IMR-90 (cell line): ENCODE data around the gene PLD2. TPM values are rescaled to one million over a fixed set of nuclear protein-coding genes. Genes with fewer than 3 reads are reported as not detected.
A peak's percentile ranks its signal among the peaks of the same experiment; 100 is the strongest.

Source experiments
- ATAC-seq: fragments of 200-7000 bp; cut with Tn5 transposase; 2 replicates; pipeline ENCODE4 v1.9.1; 2020; ENCODE audit warnings: low read depth, mild to moderate bottlenecking, moderate library complexity
- BruUV-seq: library from RNA; stranded (reverse); fragments of 400-500 nt; replicated peaks from 2 replicates; lab custom pipeline; 2021; lab: Mats Ljungman, UMichigan
- CTCF ChIA-PET: fragments of 300-600 bp; formaldehyde crosslinking; extraction: SDS; loops from one replicate; lab custom pipeline; 2021; ENCODE audit warnings: antibody characterized with exemption; lab: Yijun Ruan, JAX
- POLR2A ChIA-PET: fragments of 300-600 bp; sonication (Branson Sonifier 250); formaldehyde crosslinking; loops from one replicate; lab custom pipeline; 2022; ENCODE audit warnings: antibody characterized with exemption; ENCODE audit not compliant: unreplicated experiment; lab: Charles Lee
- DNase-seq: peaks from one replicate; pipeline ENCODE4 v3.0.0; 2013
- H2AFZ ChIP-seq: replicated peaks from 2 replicates; pipeline ENCODE3; 2013; ENCODE audit warnings: low read length, mild to moderate bottlenecking; ENCODE audit not compliant: poor library complexity
- H2AK5ac ChIP-seq: 2 replicates; pipeline ENCODE4 v1.6.1; 2013; ENCODE audit warnings: low read depth, low read length, inconsistent platforms
- H2AK9ac ChIP-seq: replicated peaks from 2 replicates; pipeline ENCODE3; 2013; ENCODE audit warnings: mild to moderate bottlenecking, low read depth, low read length, moderate library complexity; ENCODE audit not compliant: poor library complexity
- H2BK120ac ChIP-seq: 2 replicates; pipeline ENCODE4 v1.6.1; 2013; ENCODE audit warnings: low read depth, low read length, inconsistent platforms
- H2BK15ac ChIP-seq: 3 replicates; pipeline ENCODE4 v1.6.1; 2013; ENCODE audit warnings: low read depth, low read length, inconsistent platforms
- H2BK20ac ChIP-seq: 2 replicates; pipeline ENCODE4 v1.6.1; 2013; ENCODE audit warnings: low read depth, mild to moderate bottlenecking, inconsistent platforms, low read length, moderate library complexity
- H2BK5ac ChIP-seq: 2 replicates; pipeline ENCODE4 v1.6.1; 2013; ENCODE audit warnings: mild to moderate bottlenecking, low read depth, low read length, inconsistent platforms; ENCODE audit not compliant: poor library complexity, severe bottlenecking
- H3K14ac ChIP-seq: replicated peaks from 2 replicates; pipeline ENCODE4 v1.6.1; 2013; ENCODE audit warnings: low read depth, low read length, inconsistent platforms
- H3K18ac ChIP-seq: 2 replicates; pipeline ENCODE4 v1.6.1; 2013; ENCODE audit warnings: low read depth, low read length, control low read depth
- H3K23ac ChIP-seq: 2 replicates; pipeline ENCODE4 v1.6.1; 2013; ENCODE audit warnings: low read depth, low read length, inconsistent platforms
- H3K27ac ChIP-seq: 2 replicates; pipeline ENCODE4 v1.5.1; 2013; ENCODE audit warnings: mild to moderate bottlenecking, control low read depth, low read length; ENCODE audit not compliant: insufficient read depth
- H3K27me3 ChIP-seq: 2 replicates; pipeline ENCODE4 v1.6.1; 2013; ENCODE audit warnings: low read length; ENCODE audit not compliant: control insufficient read depth, insufficient read depth
- H3K36me3 ChIP-seq: 2 replicates; pipeline ENCODE4 v1.6.1; 2013; ENCODE audit warnings: low read length, mixed read lengths; ENCODE audit not compliant: control insufficient read depth, insufficient read depth
- H3K4ac ChIP-seq: 2 replicates; pipeline ENCODE4 v1.6.1; 2013; ENCODE audit warnings: low read depth, low read length, inconsistent platforms
- H3K4me1 ChIP-seq: 2 replicates; pipeline ENCODE4 v1.6.1; 2013; ENCODE audit warnings: low read length, mixed read lengths; ENCODE audit not compliant: control insufficient read depth, insufficient read depth
- H3K4me2 ChIP-seq: 2 replicates; pipeline ENCODE4 v1.6.1; 2013; ENCODE audit warnings: low read depth, mild to moderate bottlenecking, control low read depth, low read length, moderate library complexity
- H3K4me3 ChIP-seq: 2 replicates; pipeline ENCODE4 v1.5.1; 2013; ENCODE audit warnings: low read depth, mild to moderate bottlenecking, control low read depth, low read length, moderate library complexity; ENCODE audit not compliant: insufficient read depth
- H3K56ac ChIP-seq: 2 replicates; pipeline ENCODE4 v1.6.1; 2013; ENCODE audit warnings: low read length, inconsistent platforms; ENCODE audit not compliant: insufficient read depth; ENCODE audit errors: extremely low read depth
- H3K79me1 ChIP-seq, 2 experiments: 2 replicates each; pipeline ENCODE4 v1.6.1; 2013; ENCODE audit warnings: low read length in 2 of 2, inconsistent platforms in 1 of 2, low read depth in 1 of 2
- H3K9ac ChIP-seq: 2 replicates; pipeline ENCODE4 v1.6.1; 2013; ENCODE audit warnings: low read depth, low read length, control low read depth
- H3K9me1 ChIP-seq: 2 replicates; pipeline ENCODE4 v1.6.1; 2013; ENCODE audit warnings: low read length, inconsistent platforms; ENCODE audit not compliant: insufficient read depth
- H3K9me3 ChIP-seq: 2 replicates; pipeline ENCODE4 v1.6.1; 2013; ENCODE audit warnings: low read length; ENCODE audit not compliant: control insufficient read depth, insufficient read depth
- H4K20me1 ChIP-seq: 2 replicates; pipeline ENCODE4 v1.6.1; 2013; ENCODE audit warnings: low read length, inconsistent platforms; ENCODE audit not compliant: insufficient read depth
- H4K5ac ChIP-seq: 2 replicates; pipeline ENCODE4 v1.6.1; 2013; ENCODE audit warnings: mild to moderate bottlenecking, low read depth, low read length, control low read depth
- H4K8ac ChIP-seq, 2 experiments: 2 replicates each; pipeline ENCODE4 v1.6.1; 2013; ENCODE audit warnings: low read depth in 2 of 2, low read length in 2 of 2, control low read depth in 1 of 2, inconsistent platforms in 1 of 2
- H4K91ac ChIP-seq: 2 replicates; pipeline ENCODE4 v1.6.1; 2013; ENCODE audit warnings: low read depth, low read length, inconsistent platforms; ENCODE audit not compliant: insufficient read depth
- BHLHE40 ChIP-seq: fragments of 150-350 bp; IDR thresholded peaks from 2 replicates; pipeline ENCODE4 v1.6.1; 2016; ENCODE audit warnings: mild to moderate bottlenecking, low read depth, low read length
- CEBPB ChIP-seq: IDR thresholded peaks from 2 replicates; pipeline ENCODE4 v1.6.1; 2012; ENCODE audit warnings: low read depth, low read length, improper control_type of control experiment
- WGBS, 2 experiments: methylation state at CpG; one replicate each; pipeline versions ENCODE4 v1.1.5 to v1.1.7; 2013; ENCODE audit warnings: missing lambda C conversion rate in 2 of 2; ENCODE audit not compliant: insufficient read length in 1 of 2; ENCODE audit errors: extremely low coverage in 2 of 2; 5-methylcytosine and 5-hydroxymethylcytosine counted together
- dilution Hi-C: fragments of 300-500 bp; cut with HindIII; formaldehyde crosslinking; loops from one replicate; pipeline ENCODE4 v1.14.3; 2018; ENCODE audit warnings: low sequenced_read_pairs; ENCODE audit not compliant: unreplicated experiment
- in situ Hi-C: fragments of 300-500 bp; cut with MboI; formaldehyde crosslinking; loops from 3 replicates; pipeline ENCODE4 v1.14.3; 2019; ENCODE audit warnings: low sequenced_read_pairs, inconsistent platforms, mixed read lengths
- intact Hi-C: fragments of 100-400 bp; cut with micrococcal nuclease; formaldehyde crosslinking; loops from 2 replicates; pipeline ENCODE4 v1.10.0; 2022
- polyA plus RNA-seq, 3 experiments: library from polyadenylated mRNA; depleted of rRNA; stranded (reverse); fragments of >200 nt; gene quantifications; 2 replicates each; pipeline ENCODE4 v1.2.3, GENCODE V29; 2012; ENCODE audit warnings: low replicate concordance in 1 of 3
- total RNA-seq: library from RNA; depleted of rRNA; stranded (reverse); fragments of >200 nt; gene quantifications from 2 replicates; pipeline ENCODE4 v1.2.3, GENCODE V29; 2012

Gene PLD2
- total and polyA plus RNA-seq, 2 of the 4 experiments (the other 2 are of a cell fraction): 12.5 to 28.0 TPM

DNA sequence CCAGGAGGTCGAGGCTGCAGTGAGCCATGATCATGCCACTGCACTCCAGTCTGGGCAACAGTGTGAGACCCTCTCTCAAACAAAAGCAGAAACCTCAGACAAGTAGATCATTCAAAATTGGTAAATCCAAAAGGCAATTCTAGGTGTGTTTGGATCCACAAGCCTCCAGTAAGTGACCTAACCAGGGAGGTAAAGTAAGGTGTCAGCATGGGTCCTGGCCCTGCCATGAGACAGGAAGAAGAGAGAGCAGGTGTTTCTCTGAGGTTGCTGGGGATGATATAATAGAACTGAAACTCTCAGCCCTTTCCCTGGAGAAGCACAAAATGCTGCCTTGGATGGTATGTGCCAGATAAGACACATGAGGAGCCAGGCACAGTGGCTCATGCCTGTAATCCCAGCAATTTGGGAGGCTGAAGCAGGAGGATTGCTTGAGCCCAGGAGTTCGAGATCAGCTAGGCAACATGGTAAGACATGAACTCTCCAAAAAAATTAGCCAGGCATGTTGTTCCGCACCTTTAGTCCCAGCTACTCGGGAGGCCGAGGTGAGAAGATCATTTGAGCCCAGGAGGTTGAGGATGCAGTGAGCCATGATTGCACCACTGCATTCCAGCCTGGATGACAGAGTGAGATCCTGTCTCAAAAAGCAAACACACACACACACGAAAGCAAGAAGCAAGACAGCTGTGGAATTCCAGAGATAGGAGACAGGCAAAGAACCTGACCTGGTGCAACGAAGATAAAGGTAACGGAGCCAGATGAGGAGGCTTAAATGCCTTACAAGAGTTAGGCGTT, 28.8 kb upstream of the PLD2 start:
- CTCF ChIA-PET: no interaction called here

More for the DNA sequence above, 28.8 kb upstream of the PLD2 start:
- Histone ChIP-seq H4K91ac (no peak overlapping the region), H4K20me1 (no peaks in the 10 kb centered on the region), H2AK9ac (no peak overlapping the region), H2AK5ac (peak overlapping the region; percentile 39; the same call in 1 of the 2 replicates), H3K79me1 (no peaks in the 10 kb centered on the region), H2BK5ac (no peak overlapping the region), H3K4ac (no peak overlapping the region), H3K9me3 (no peaks in the 10 kb centered on the region), H3K9me1 (no peaks in the 10 kb centered on the region), H3K4me2 (0 out of 2 replicates have a peak overlapping the region, but pooled peaks have one; percentile 32), H2BK20ac (no peak overlapping the region; the same call in 1 of the 2 replicates), H4K5ac (no peak overlapping the region), H3K9ac (no peak overlapping the region), H3K4me3 (no peak overlapping the region), H3K18ac (no peak overlapping the region), H2BK15ac (no peak overlapping the region), H3K27me3 (peaks cover 42% of the 10 kb centered on the region), H2AFZ (no peak overlapping the region), H3K56ac (no peak overlapping the region), H3K4me1 (peaks cover 2% of the 10 kb centered on the region; the same call in 1 of the 2 replicates), H3K14ac (no peak overlapping the region), H3K36me3 (no peaks in the 10 kb centered on the region), H3K27ac (no peak overlapping the region), H2BK120ac (peak overlapping the region; percentile 18; the same call in 1 of the 2 replicates), H4K8ac (0 out of 4 replicates have a peak overlapping the region, but pooled peaks of 1 of the 2 experiments have one; percentile 26), H3K23ac (no peak overlapping the region)
- intact Hi-C loops (no loop called here), dilution Hi-C loops (no loop called here), in situ Hi-C loops (no loop called here)
- POLR2A ChIA-PET: no interaction called here
- peak; percentile 31 for DNase-seq
- BruUV-seq: no TSS peak
- TF ChIP-seq CEBPB (peak; percentile 79), BHLHE40 (no peak)
- 39% methylated on average over 3 of the region's 9 CpGs; no CpG with 5 or more reads in 1 of the 2 experiments for WGBS, 2 experiments
- peak; percentile 83 for ATAC-seq
